Neural cell (in vitro differentiated cells): ENCODE measurements around the gene RBFOX2. TPM values are rescaled to one million over a fixed set of nuclear protein-coding genes. Genes with fewer than 3 reads are reported as not detected.

Experiments
- H2AFZ ChIP-seq: fragments of 200-600, 300-800 bp; sonication (generic), shearing (Covaris generic); 2 replicates; pipeline ENCODE4 v1.6.0; 2014; ENCODE audit warnings: low read depth, mild to moderate bottlenecking, antibody characterized with exemption, low read length, moderate library complexity
- H3F3A ChIP-seq: fragments of 200-600 bp; shearing (Covaris generic); 2 replicates; pipeline ENCODE4 v1.6.1; 2016; ENCODE audit warnings: mild to moderate bottlenecking, moderate library complexity, mixed read lengths, antibody characterized with exemption, low read length; ENCODE audit not compliant: insufficient read depth, poor library complexity, severe bottlenecking
- H3K27ac ChIP-seq: fragments of 200-600, 300-800 bp; sonication (generic), shearing (Covaris generic); 2 replicates; pipeline ENCODE4 v1.5.1; 2014; ENCODE audit warnings: mild to moderate bottlenecking, low read length, moderate library complexity
- H3K27me3 ChIP-seq: fragments of 300-800, 200-600 bp; sonication (generic), shearing (Covaris generic); 2 replicates; pipeline ENCODE4 v1.6.0; 2014; ENCODE audit warnings: mild to moderate bottlenecking, low read depth, low read length, moderate library complexity; ENCODE audit not compliant: insufficient read depth
- H3K36me3 ChIP-seq: fragments of 300-800, 200-600 bp; sonication (generic), shearing (Covaris generic); 2 replicates; pipeline ENCODE4 v1.5.1; 2014; ENCODE audit warnings: mild to moderate bottlenecking, antibody characterized with exemption, low read length, moderate library complexity; ENCODE audit not compliant: insufficient read depth
- H3K4me2 ChIP-seq: fragments of 300-800, 200-600 bp; sonication (generic), shearing (Covaris generic); 2 replicates; pipeline ENCODE4 v1.6.0; 2014; ENCODE audit warnings: mild to moderate bottlenecking, low read length
- H3K4me3 ChIP-seq: fragments of 300-800, 200-600 bp; sonication (generic), shearing (Covaris generic); 2 replicates; pipeline ENCODE4 v1.5.1; 2014; ENCODE audit warnings: mild to moderate bottlenecking, low read length, moderate library complexity
- H3K79me2 ChIP-seq: fragments of 200-600 bp; shearing (Covaris generic); replicated peaks from 2 replicates; pipeline ENCODE4 v1.6.0; 2014; ENCODE audit warnings: mild to moderate bottlenecking, low read length, moderate library complexity; ENCODE audit not compliant: insufficient read depth
- H3K9ac ChIP-seq: fragments of 300-800, 200-600 bp; sonication (generic), shearing (Covaris generic); 2 replicates; pipeline ENCODE4 v1.6.1; 2016; ENCODE audit warnings: mild to moderate bottlenecking, low read length, mixed read lengths
- H3K9me2 ChIP-seq: fragments of 200-600 bp; shearing (Covaris generic); 2 replicates; pipeline ENCODE4 v1.6.1; 2016; ENCODE audit warnings: mild to moderate bottlenecking, low read length, mixed read lengths; ENCODE audit not compliant: insufficient read depth
- H3K9me3 ChIP-seq: fragments of 200-600, 300-800 bp; sonication (generic), shearing (Covaris generic); 2 replicates; pipeline ENCODE4 v1.6.1; 2016; ENCODE audit warnings: mild to moderate bottlenecking, mixed run types, low read length, moderate library complexity, mixed read lengths
- H4K20me1 ChIP-seq: fragments of 200-600 bp; shearing (Covaris generic); 2 replicates; pipeline ENCODE4 v1.6.1; 2016; ENCODE audit warnings: mild to moderate bottlenecking, mixed run types; ENCODE audit not compliant: insufficient read depth
- CTCF ChIP-seq: fragments of 450-650 bp; IDR thresholded peaks from 2 replicates; pipeline ENCODE4 v1.5.1; 2014; ENCODE audit warnings: antibody characterized with exemption, mild to moderate bottlenecking, moderate library complexity; ENCODE audit not compliant: poor library complexity, severe bottlenecking
- EP300 ChIP-seq: fragments of 450-650 bp; conservative IDR thresholded peaks from 2 replicates; pipeline ENCODE4 v1.6.1; 2014; ENCODE audit warnings: antibody characterized with exemption, mild to moderate bottlenecking, moderate library complexity; ENCODE audit not compliant: poor library complexity, severe bottlenecking
- EZH2 ChIP-seq: fragments of 200-600, 300-800 bp; shearing (Covaris generic), sonication (generic); IDR thresholded peaks from 2 replicates; pipeline ENCODE4 v1.6.1; 2014; ENCODE audit warnings: antibody characterized with exemption, low read length, borderline replicate concordance, mild to moderate bottlenecking; ENCODE audit not compliant: insufficient read depth, poor library complexity, severe bottlenecking
- MXI1 ChIP-seq: fragments of 450-650 bp; conservative IDR thresholded peaks from 2 replicates; pipeline ENCODE4 v1.6.1; 2014; ENCODE audit warnings: antibody characterized with exemption, mild to moderate bottlenecking; ENCODE audit not compliant: poor library complexity, severe bottlenecking
- POLR2AphosphoS5 ChIP-seq: IDR thresholded peaks from 2 replicates; pipeline ENCODE4 v1.6.1; 2012
- RAD21 ChIP-seq: fragments of 450-650 bp; conservative IDR thresholded peaks from 2 replicates; pipeline ENCODE4 v1.6.1; 2014; ENCODE audit warnings: antibody characterized with exemption, mild to moderate bottlenecking, moderate library complexity
- REST ChIP-seq: IDR thresholded peaks from 2 replicates; pipeline ENCODE4 v1.6.1; 2012; ENCODE audit warnings: borderline replicate concordance
- SMC3 ChIP-seq: fragments of 450-650 bp; conservative IDR thresholded peaks from 2 replicates; pipeline ENCODE4 v1.6.1; 2014; ENCODE audit warnings: antibody characterized with exemption, mild to moderate bottlenecking, moderate library complexity; ENCODE audit not compliant: poor library complexity
- TAF1 ChIP-seq: IDR thresholded peaks from 2 replicates; pipeline ENCODE4 v1.6.1; 2012; ENCODE audit warnings: low read depth
- polyA plus RNA-seq: library from polyadenylated mRNA; depleted of rRNA; stranded (reverse); fragments of >200 nt; gene quantifications from 2 replicates; pipeline ENCODE4 v1.2.3, GENCODE V29; 2014

RBFOX2 gene
- polyA plus RNA-seq, 1 donor from 2014 or later, result 529 TPM

GRCh38 chr22:36002084-36002483, 26.5 kb downstream of the RBFOX2 start:
- no peaks in the 10 kb centered on the region for H3K9me2 ChIP-seq
- H3K4me3 ChIP-seq, result no peak overlapping the region
- H3K36me3 ChIP-seq, result no peaks in the 10 kb centered on the region
- H2AFZ ChIP-seq, result no peak overlapping the region
- no peak overlapping the region for H3K9ac ChIP-seq
- H3K4me2 ChIP-seq, result no peak overlapping the region
- no peaks in the 10 kb centered on the region for H3K9me3 ChIP-seq
- no peak overlapping the region for H3K27ac ChIP-seq
- no peaks in the 10 kb centered on the region for H3K27me3 ChIP-seq
- no peaks in the 10 kb centered on the region for H3F3A ChIP-seq
- no peak for TF ChIP-seq EP300
- TF ChIP-seq EZH2, result no peak
- no peak for TF ChIP-seq POLR2AphosphoS5
- no peak for TF ChIP-seq RAD21
- no peak for TF ChIP-seq MXI1
- no peak for TF ChIP-seq SMC3
- no peak for TF ChIP-seq CTCF
- TF ChIP-seq TAF1, result no peak
- no peak for TF ChIP-seq REST
- H4K20me1 ChIP-seq, result no peaks in the 10 kb centered on the region
- peaks cover 14% of the 10 kb centered on the region for H3K79me2 ChIP-seq

GRCh38 chr22:35998748-35999147, 29.9 kb downstream of the RBFOX2 start:
- Histone ChIP-seq H3K27me3 (no peaks in the 10 kb centered on the region), H3K4me3 (no peak overlapping the region), H3K9me2 (no peaks in the 10 kb centered on the region), H3K9me3 (no peaks in the 10 kb centered on the region), H3F3A (no peaks in the 10 kb centered on the region), H2AFZ (no peak overlapping the region), H3K79me2 (peaks cover 4% of the 10 kb centered on the region), H3K9ac (no peak overlapping the region), H3K36me3 (no peaks in the 10 kb centered on the region), H3K4me2 (no peak overlapping the region), H4K20me1 (no peaks in the 10 kb centered on the region), H3K27ac (no peak overlapping the region)
- TF ChIP-seq REST (no peak), POLR2AphosphoS5 (no peak), EZH2 (no peak), MXI1 (no peak), CTCF (no peak), EP300 (no peak), SMC3 (no peak), RAD21 (no peak), TAF1 (no peak)
